ENCODE data around the gene PTPRF.

PTPRF gene

DNA sequence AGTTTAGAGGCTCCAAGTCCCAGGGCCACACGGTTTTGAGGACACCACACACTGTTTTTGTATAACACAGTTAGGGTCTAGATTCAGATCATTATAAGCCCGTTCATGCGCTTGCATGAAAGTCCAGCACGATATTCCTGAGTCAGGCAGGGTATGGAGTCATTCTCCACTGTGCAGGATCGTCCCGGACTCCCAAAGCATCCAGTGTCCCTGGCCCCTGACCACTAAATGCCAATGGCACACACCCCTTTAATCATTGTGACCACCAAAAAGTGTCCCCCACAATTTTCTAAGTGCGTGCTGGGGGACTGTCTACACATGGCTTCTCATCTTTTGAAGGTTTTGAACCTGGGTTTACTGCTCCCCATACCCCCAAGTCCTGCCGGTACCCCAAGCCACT is 27.1 kb upstream of the PTPRF start:
- no peak overlapping the region for H3K9ac ChIP-seq (ENCODE audit: low read length in 2 of 2)
- H3K36me3 ChIP-seq (ENCODE audit: control insufficient read depth in 2 of 2, insufficient read depth in 2 of 2, low read length in 2 of 2), result no peaks in the 10 kb centered on the region
- H3K27ac ChIP-seq (ENCODE audit: low read length), result no peak overlapping the region
- no peaks in the 10 kb centered on the region for H3K27me3 ChIP-seq (ENCODE audit: control insufficient read depth in 1 of 2, insufficient read depth in 2 of 2, low read length in 2 of 2)
- no peaks in the 10 kb centered on the region for H3K9me3 ChIP-seq (ENCODE audit: control insufficient read depth in 2 of 2, low read length in 2 of 2)
- H3K4me3 ChIP-seq (ENCODE audit: low read length in 2 of 2), result no peak overlapping the region
- H3K4me1 ChIP-seq (ENCODE audit: control insufficient read depth, insufficient read depth, low read length), result no peaks in the 10 kb centered on the region

DNA sequence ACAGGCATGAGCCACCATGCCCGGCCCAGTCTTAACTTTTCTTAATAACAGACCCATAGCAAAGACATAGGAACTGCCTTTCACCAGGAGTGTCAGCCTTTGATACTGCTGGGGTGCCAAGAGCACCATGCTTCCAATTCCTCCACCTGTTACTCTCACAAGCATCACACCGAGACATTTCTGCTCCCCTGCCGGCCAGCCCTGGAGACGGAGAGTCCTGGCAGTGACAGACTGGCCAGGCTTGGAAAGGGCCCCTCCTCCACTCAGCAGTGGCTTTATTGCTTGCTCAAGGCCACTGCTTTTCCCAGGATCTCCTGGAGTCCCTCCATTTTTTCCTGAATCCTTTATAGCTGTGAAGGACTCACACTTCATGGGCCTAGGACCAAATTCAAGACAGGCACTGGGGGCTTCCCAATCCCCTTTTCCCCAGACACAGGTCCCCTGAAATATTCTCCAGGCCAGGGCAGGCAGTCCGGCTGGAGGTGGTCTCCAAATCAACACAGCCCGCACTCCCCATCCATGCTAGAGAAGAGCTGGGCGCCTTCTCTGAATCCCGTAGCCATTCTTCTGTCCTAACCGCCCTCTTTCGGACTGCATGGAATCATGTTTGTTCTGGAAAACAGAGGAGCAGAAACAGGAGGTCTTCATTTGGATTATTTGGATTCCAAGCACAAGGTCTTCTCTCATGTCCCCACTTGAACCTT is 25.5 kb upstream of the PTPRF start:
- no peak overlapping the region for H3K4me3 ChIP-seq (ENCODE audit: low read length in 2 of 2)
- no peak overlapping the region for H3K9ac ChIP-seq (ENCODE audit: low read length in 2 of 2)
- H3K27me3 ChIP-seq (ENCODE audit: control insufficient read depth in 1 of 2, insufficient read depth in 2 of 2, low read length in 2 of 2), result no peaks in the 10 kb centered on the region
- no peaks in the 10 kb centered on the region for H3K9me3 ChIP-seq (ENCODE audit: control insufficient read depth in 2 of 2, low read length in 2 of 2)
- no peaks in the 10 kb centered on the region for H3K36me3 ChIP-seq (ENCODE audit: control insufficient read depth in 2 of 2, insufficient read depth in 2 of 2, low read length in 2 of 2)
- H3K4me1 ChIP-seq (ENCODE audit: control insufficient read depth, insufficient read depth, low read length), result no peaks in the 10 kb centered on the region
- H3K27ac ChIP-seq (ENCODE audit: low read length), result no peak overlapping the region

DNA sequence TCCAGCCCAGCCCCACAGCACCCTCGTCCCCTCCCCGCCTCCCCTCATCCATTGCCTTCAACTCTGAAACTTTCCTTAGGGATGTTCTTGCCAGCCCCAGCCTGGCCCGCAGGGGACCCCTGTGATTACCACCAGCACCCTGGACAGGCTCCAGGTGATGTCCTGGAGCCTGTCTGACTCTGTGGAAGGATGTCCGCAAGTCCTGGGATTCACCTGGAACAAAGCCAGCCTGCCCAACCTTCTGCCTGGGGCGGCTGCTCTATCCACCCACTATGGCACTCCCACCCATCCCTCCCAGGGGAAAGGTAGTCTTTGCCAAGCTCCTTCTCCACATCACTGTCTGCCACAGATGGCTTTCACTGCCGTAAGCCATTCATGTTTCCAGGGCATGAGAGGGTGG is 24.4 kb upstream of the PTPRF start:
- Histone ChIP-seq H3K4me1 (ENCODE audit: control insufficient read depth, insufficient read depth, low read length) (no peaks in the 10 kb centered on the region), H3K9ac (ENCODE audit: low read length in 2 of 2) (no peak overlapping the region), H3K4me3 (ENCODE audit: low read length in 2 of 2) (no peak overlapping the region), H3K27me3 (ENCODE audit: control insufficient read depth in 1 of 2, insufficient read depth in 2 of 2, low read length in 2 of 2) (no peaks in the 10 kb centered on the region), H3K27ac (ENCODE audit: low read length) (no peak overlapping the region), H3K36me3 (ENCODE audit: control insufficient read depth in 2 of 2, insufficient read depth in 2 of 2, low read length in 2 of 2) (no peaks in the 10 kb centered on the region), H3K9me3 (ENCODE audit: control insufficient read depth in 2 of 2, low read length in 2 of 2) (no peaks in the 10 kb centered on the region)

GRCh38 chr1:43507296-43508295 is 23.1 kb upstream of the PTPRF start:
- Histone ChIP-seq H3K9ac (ENCODE audit: low read length in 2 of 2) (no peak overlapping the region), H3K4me1 (ENCODE audit: control insufficient read depth, insufficient read depth, low read length) (no peaks in the 10 kb centered on the region), H3K27ac (ENCODE audit: low read length) (no peak overlapping the region), H3K27me3 (ENCODE audit: control insufficient read depth in 1 of 2, insufficient read depth in 2 of 2, low read length in 2 of 2) (no peaks in the 10 kb centered on the region), H3K36me3 (ENCODE audit: control insufficient read depth in 2 of 2, insufficient read depth in 2 of 2, low read length in 2 of 2) (no peaks in the 10 kb centered on the region), H3K9me3 (ENCODE audit: control insufficient read depth in 2 of 2, low read length in 2 of 2) (no peaks in the 10 kb centered on the region), H3K4me3 (ENCODE audit: low read length in 2 of 2) (no peak overlapping the region)

- Histone ChIP-seq H3K27ac (ENCODE audit: low read length) (no peak overlapping the region), H3K4me1 (ENCODE audit: control insufficient read depth, insufficient read depth, low read length) (no peaks in the 10 kb centered on the region), H3K36me3 (ENCODE audit: control insufficient read depth in 2 of 2, insufficient read depth in 2 of 2, low read length in 2 of 2) (no peaks in the 10 kb centered on the region), H3K9ac (ENCODE audit: low read length in 2 of 2) (no peak overlapping the region), H3K27me3 (ENCODE audit: control insufficient read depth in 1 of 2, insufficient read depth in 2 of 2, low read length in 2 of 2) (no peaks in the 10 kb centered on the region), H3K9me3 (ENCODE audit: control insufficient read depth in 2 of 2, low read length in 2 of 2) (no peaks in the 10 kb centered on the region), H3K4me3 (ENCODE audit: low read length in 2 of 2) (no peak overlapping the region)
Measured at GRCh38 chr1:43509007-43509739, 21.5 kb upstream of the PTPRF start.

DNA sequence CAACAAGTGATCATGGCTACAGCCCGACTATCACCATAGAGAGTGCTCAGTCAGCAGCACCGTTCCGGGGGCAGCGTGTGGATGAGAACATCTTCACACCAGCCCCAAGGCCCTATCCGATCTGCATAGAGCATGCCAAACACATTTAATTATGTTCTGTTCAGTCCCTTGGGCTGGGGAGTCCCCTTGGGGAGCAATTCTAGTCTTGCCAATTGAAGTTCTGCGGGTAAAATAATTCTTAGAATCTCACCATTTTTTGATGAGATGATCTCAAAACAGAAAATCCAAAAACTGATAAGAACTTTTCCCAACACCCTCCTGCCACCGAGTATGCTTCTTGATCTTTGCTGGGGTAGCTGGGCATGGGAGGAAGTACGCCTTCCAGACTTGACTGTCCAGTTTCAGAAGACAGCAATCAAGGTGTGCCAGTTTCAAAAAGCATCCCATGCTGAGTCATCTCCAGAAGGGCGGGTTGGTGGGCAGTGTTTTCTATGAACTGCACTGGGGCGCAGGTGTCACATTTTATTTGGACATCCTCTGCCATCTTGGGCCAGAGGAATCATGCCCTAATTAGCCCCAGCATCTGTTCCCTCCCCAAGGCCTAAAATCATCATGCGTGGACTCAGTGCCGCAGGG is 20.8 kb upstream of the PTPRF start:
- no peaks in the 10 kb centered on the region for H3K9me3 ChIP-seq (ENCODE audit: control insufficient read depth in 2 of 2, low read length in 2 of 2)
- H3K27ac ChIP-seq (ENCODE audit: low read length), result no peak overlapping the region

GRCh38 chr1:43510621-43511020 is 20.1 kb upstream of the PTPRF start:
- H3K4me1 ChIP-seq (ENCODE audit: control insufficient read depth, insufficient read depth, low read length), result no peaks in the 10 kb centered on the region
- no peaks in the 10 kb centered on the region for H3K27me3 ChIP-seq (ENCODE audit: control insufficient read depth in 1 of 2, insufficient read depth in 2 of 2, low read length in 2 of 2)
- H3K36me3 ChIP-seq (ENCODE audit: control insufficient read depth in 2 of 2, insufficient read depth in 2 of 2, low read length in 2 of 2), result no peaks in the 10 kb centered on the region
- no peaks in the 10 kb centered on the region for H3K9me3 ChIP-seq (ENCODE audit: control insufficient read depth in 2 of 2, low read length in 2 of 2)
- no peak overlapping the region for H3K27ac ChIP-seq (ENCODE audit: low read length)
- no peak overlapping the region for H3K4me3 ChIP-seq (ENCODE audit: low read length in 2 of 2)
- no peak overlapping the region for H3K9ac ChIP-seq (ENCODE audit: low read length in 2 of 2)

More for the DNA sequence above, 20.8 kb upstream of the PTPRF start:
- no peaks in the 10 kb centered on the region for H3K36me3 ChIP-seq (ENCODE audit: control insufficient read depth in 2 of 2, insufficient read depth in 2 of 2, low read length in 2 of 2)
- no peak overlapping the region for H3K9ac ChIP-seq (ENCODE audit: low read length in 2 of 2)
- no peaks in the 10 kb centered on the region for H3K27me3 ChIP-seq (ENCODE audit: control insufficient read depth in 1 of 2, insufficient read depth in 2 of 2, low read length in 2 of 2)
- H3K4me1 ChIP-seq (ENCODE audit: control insufficient read depth, insufficient read depth, low read length), result no peaks in the 10 kb centered on the region
- no peak overlapping the region for H3K4me3 ChIP-seq (ENCODE audit: low read length in 2 of 2)

DNA sequence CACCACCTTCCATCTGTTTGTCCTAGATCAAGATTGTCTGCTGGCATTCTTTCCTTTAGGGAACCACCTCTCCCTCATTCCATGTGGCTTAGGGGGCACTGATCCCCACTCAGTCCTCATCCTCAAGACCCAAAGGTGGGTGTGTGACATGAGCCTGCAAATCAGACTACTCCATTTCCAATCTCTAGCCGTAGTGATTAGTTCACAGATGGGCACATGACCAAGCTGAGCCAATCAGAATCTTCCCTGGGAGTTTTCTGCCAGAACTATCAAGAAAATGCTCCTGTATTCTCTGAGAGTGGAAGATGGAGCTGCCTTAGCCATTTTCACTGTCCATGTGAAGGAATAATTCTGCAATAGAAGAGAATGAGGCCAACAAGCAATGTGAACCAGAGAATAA is 19.3 kb upstream of the PTPRF start:
- Histone ChIP-seq H3K36me3 (ENCODE audit: control insufficient read depth in 2 of 2, insufficient read depth in 2 of 2, low read length in 2 of 2) (no peaks in the 10 kb centered on the region), H3K27me3 (ENCODE audit: control insufficient read depth in 1 of 2, insufficient read depth in 2 of 2, low read length in 2 of 2) (no peaks in the 10 kb centered on the region), H3K4me3 (ENCODE audit: low read length in 2 of 2) (no peak overlapping the region), H3K27ac (ENCODE audit: low read length) (no peak overlapping the region), H3K9ac (ENCODE audit: low read length in 2 of 2) (no peak overlapping the region), H3K4me1 (ENCODE audit: control insufficient read depth, insufficient read depth, low read length) (no peaks in the 10 kb centered on the region), H3K9me3 (ENCODE audit: control insufficient read depth in 2 of 2, low read length in 2 of 2) (no peaks in the 10 kb centered on the region)

GRCh38 chr1:43512133-43512532 is 18.6 kb upstream of the PTPRF start:
- Histone ChIP-seq H3K9ac (ENCODE audit: low read length in 2 of 2) (no peak overlapping the region), H3K4me1 (ENCODE audit: control insufficient read depth, insufficient read depth, low read length) (no peaks in the 10 kb centered on the region), H3K27me3 (ENCODE audit: control insufficient read depth in 1 of 2, insufficient read depth in 2 of 2, low read length in 2 of 2) (no peaks in the 10 kb centered on the region), H3K9me3 (ENCODE audit: control insufficient read depth in 2 of 2, low read length in 2 of 2) (no peaks in the 10 kb centered on the region), H3K27ac (ENCODE audit: low read length) (no peak overlapping the region), H3K36me3 (ENCODE audit: control insufficient read depth in 2 of 2, insufficient read depth in 2 of 2, low read length in 2 of 2) (no peaks in the 10 kb centered on the region), H3K4me3 (ENCODE audit: low read length in 2 of 2) (no peak overlapping the region)

DNA sequence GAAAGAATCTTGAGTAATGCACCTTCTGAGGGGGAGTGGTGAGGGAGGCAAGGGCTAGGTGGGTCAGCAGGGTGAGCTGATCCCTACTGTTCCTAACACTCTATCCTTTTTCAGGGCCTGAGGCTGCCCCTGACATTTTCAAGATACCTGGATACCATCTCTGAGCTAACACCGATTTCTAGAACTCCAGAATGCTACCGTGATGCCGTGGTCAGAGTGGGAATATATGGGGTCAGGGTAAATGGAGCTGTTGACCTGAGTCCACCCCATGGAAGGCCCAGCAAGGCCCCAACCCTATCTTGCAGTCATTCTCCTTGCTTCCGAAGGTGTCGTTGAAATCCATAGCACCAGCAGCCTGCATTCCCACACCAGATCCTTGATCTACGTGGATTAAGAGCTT is 18.0 kb upstream of the PTPRF start:
- no peak overlapping the region for H3K27ac ChIP-seq (ENCODE audit: low read length)
- no peaks in the 10 kb centered on the region for H3K9me3 ChIP-seq (ENCODE audit: control insufficient read depth in 2 of 2, low read length in 2 of 2)
- no peaks in the 10 kb centered on the region for H3K36me3 ChIP-seq (ENCODE audit: control insufficient read depth in 2 of 2, insufficient read depth in 2 of 2, low read length in 2 of 2)
- no peak overlapping the region for H3K4me3 ChIP-seq (ENCODE audit: low read length in 2 of 2)
- H3K9ac ChIP-seq (ENCODE audit: low read length in 2 of 2), result no peak overlapping the region
- no peaks in the 10 kb centered on the region for H3K4me1 ChIP-seq (ENCODE audit: control insufficient read depth, insufficient read depth, low read length)
- H3K27me3 ChIP-seq (ENCODE audit: control insufficient read depth in 1 of 2, insufficient read depth in 2 of 2, low read length in 2 of 2), result no peaks in the 10 kb centered on the region
